Left lung (tissue), 10 donors: ENCODE data around the gene CAV3. TPM values are rescaled to one million over a fixed set of nuclear protein-coding genes. Genes with fewer than 3 reads are reported as not detected.

ENCODE experiments used
- ATAC-seq: fragments of 200-7000 bp; cut with Tn5 transposase; one replicate; pipeline ENCODE4 v1.9.1; 2020; ENCODE audit warnings: moderate library complexity
- DNase-seq, 4 donors: peaks; one replicate each; pipeline ENCODE4 v3.0.0-alpha.2; 2013 to 2020
- H3K27ac ChIP-seq, 2 donors: fragments of 200-600 bp; sonication (generic) in 1 of 2; one replicate each; pipeline versions ENCODE4 v1.5.0 to v1.8.0; 2020 to 2021
- H3K27me3 ChIP-seq, 2 donors: fragments of 200-600 bp; sonication (generic) in 1 of 2; one replicate each; pipeline versions ENCODE4 v1.5.0 to v1.8.0; 2020 to 2021
- H3K36me3 ChIP-seq, 2 donors: fragments of 200-600 bp; sonication (generic) in 1 of 2; one replicate each; pipeline versions ENCODE4 v1.5.0 to v1.8.0; 2020 to 2021
- H3K4me1 ChIP-seq, 2 donors: fragments of 200-600 bp; one replicate each; pipeline ENCODE4 v1.8.0; 2021
- H3K4me3 ChIP-seq, 2 donors: fragments of 200-600 bp; sonication (generic) in 1 of 2; one replicate each; pipeline versions ENCODE4 v1.5.0 to v1.8.0; 2020 to 2021; ENCODE audit warnings: mild to moderate bottlenecking in 1 of 2
- H3K9me3 ChIP-seq, 2 donors: fragments of 200-600 bp; sonication (generic) in 1 of 2; one replicate each; pipeline versions ENCODE4 v1.5.0 to v1.8.0; 2020 to 2021
- CTCF ChIP-seq, 2 donors: fragments of 200-600 bp; sonication (generic) in 1 of 2; IDR thresholded peaks; one replicate each; pipeline versions ENCODE4 v1.5.0 to v1.8.0; 2021; ENCODE audit warnings: antibody characterized with exemption in 2 of 2
- intact Hi-C, 2 donors: fragments of 100-400 bp; cut with DNase I; formaldehyde crosslinking; loops; one replicate each; pipeline versions ENCODE4 v1.11.2 to v1.14.2; 2022
- polyA plus RNA-seq, 6 donors: library from polyadenylated mRNA; unstranded; fragments of 120-200 nt; gene quantifications; one replicate each; pipeline ENCODE4 v1.2.1, GENCODE V29; 2013; ENCODE audit not compliant: insufficient read length in 6 of 6
- total RNA-seq, 2 donors: library from RNA; stranded (reverse); fragmentation: NEBNext Ultra II Directional; extraction: Animal tissue kit (Norgen Biotek cat#: 25700); gene quantifications; one replicate each; pipeline ENCODE4 v1.2.1, GENCODE V29; 2021
- donor health status: DM: no; HTN: yes; CAD: no.
- donor health status: DM: no; HTN: no; CAD: no.

The CAV3 gene
- total and polyA plus RNA-seq, 8 donors, result 0.37 to 1.1 (median 0.54) TPM; not detected in 1

- no peak for DNase-seq
- no peak for ATAC-seq
- TF ChIP-seq CTCF (IDR thresholded peaks at IDR 0.05), result no peak
- no peaks in the 10 kb centered on the region for H3K4me1 ChIP-seq
- H3K36me3 ChIP-seq, result no peaks in the 10 kb centered on the region
- peaks cover 0 to 8% of the 10 kb centered on the region in 2 donors for H3K9me3 ChIP-seq
- H3K27ac ChIP-seq, result no peak overlapping the region
- H3K27me3 ChIP-seq, result no peaks in the 10 kb centered on the region
- no peak overlapping the region for H3K4me3 ChIP-seq
- intact Hi-C loops, result no loop called here
Measured at GRCh38 chr3:8722808-8723207, 10.8 kb upstream of the CAV3 start.

- intact Hi-C loops, result no loop called here
- no peaks in the 10 kb centered on the region for H3K27me3 ChIP-seq
- no peak for TF ChIP-seq CTCF (IDR thresholded peaks at IDR 0.05)
- H3K4me3 ChIP-seq, result no peak overlapping the region
- H3K27ac ChIP-seq, result no peak overlapping the region
- no peak for ATAC-seq
- H3K9me3 ChIP-seq, result peaks cover 0 to 8% of the 10 kb centered on the region in 2 donors
- no peaks in the 10 kb centered on the region for H3K4me1 ChIP-seq
- no peaks in the 10 kb centered on the region for H3K36me3 ChIP-seq
- DNase-seq, result no peak
Measured at GRCh38 chr3:8723612-8724011, 10.0 kb upstream of the CAV3 start.

GRCh38 chr3:8724108-8724752 is 9.4 kb upstream of the CAV3 start:
- TF ChIP-seq CTCF (IDR thresholded peaks at IDR 0.05), result no peak
- no peak for DNase-seq
- Histone ChIP-seq H3K4me1 (no peaks in the 10 kb centered on the region), H3K9me3 (peaks cover 0 to 8% of the 10 kb centered on the region in 2 donors), H3K27me3 (no peaks in the 10 kb centered on the region), H3K27ac (no peak overlapping the region), H3K36me3 (no peaks in the 10 kb centered on the region), H3K4me3 (no peak overlapping the region)
- no peak for ATAC-seq
- intact Hi-C loops, result no loop called here

GRCh38 chr3:8727605-8728512 is 5.7 kb upstream of the CAV3 start:
- H3K4me1 ChIP-seq, result no peaks in the 10 kb centered on the region
- H3K4me3 ChIP-seq, result no peak overlapping the region
- TF ChIP-seq CTCF (IDR thresholded peaks at IDR 0.05), result no peak
- intact Hi-C loops, result no loop called here
- ATAC-seq, result no peak
- H3K27ac ChIP-seq, result no peak overlapping the region
- no peaks in the 10 kb centered on the region for H3K27me3 ChIP-seq
- peaks cover 0 to 8% of the 10 kb centered on the region in 2 donors for H3K9me3 ChIP-seq
- DNase-seq, result no peak
- H3K36me3 ChIP-seq, result no peaks in the 10 kb centered on the region

GRCh38 chr3:8729479-8729878 is 4.1 kb upstream of the CAV3 start:
- DNase-seq (no peak), ATAC-seq (no peak)
- no peaks in the 10 kb centered on the region for H3K27me3 ChIP-seq
- no peak for TF ChIP-seq CTCF (IDR thresholded peaks at IDR 0.05)
- intact Hi-C loops, result no loop called here
- H3K9me3 ChIP-seq, result peaks cover 0 to 8% of the 10 kb centered on the region in 2 donors
- no peak overlapping the region for H3K27ac ChIP-seq
- H3K4me1 ChIP-seq, result no peaks in the 10 kb centered on the region
- no peaks in the 10 kb centered on the region for H3K36me3 ChIP-seq
- H3K4me3 ChIP-seq, result no peak overlapping the region
